ENCODE results near the gene AKAP6.
A peak's percentile ranks its signal among the peaks of the same experiment; 100 is the strongest.

The AKAP6 gene

GRCh38 chr14:32744811-32745445, 415.8 kb downstream of the AKAP6 start:
- H3K36me3 ChIP-seq (replicated peaks) = no peaks in the 10 kb centered on the region
- no peak overlapping the region for H3K27ac ChIP-seq
- H3K4me3 ChIP-seq (ENCODE audit: low read depth, low read length) = no peak overlapping the region
- in situ Hi-C loops (cut with HindIII; ENCODE audit: low pct_ligation_motif_present, low sequenced_read_pairs) = no loop called here
- TF ChIP-seq, protein P1, sequence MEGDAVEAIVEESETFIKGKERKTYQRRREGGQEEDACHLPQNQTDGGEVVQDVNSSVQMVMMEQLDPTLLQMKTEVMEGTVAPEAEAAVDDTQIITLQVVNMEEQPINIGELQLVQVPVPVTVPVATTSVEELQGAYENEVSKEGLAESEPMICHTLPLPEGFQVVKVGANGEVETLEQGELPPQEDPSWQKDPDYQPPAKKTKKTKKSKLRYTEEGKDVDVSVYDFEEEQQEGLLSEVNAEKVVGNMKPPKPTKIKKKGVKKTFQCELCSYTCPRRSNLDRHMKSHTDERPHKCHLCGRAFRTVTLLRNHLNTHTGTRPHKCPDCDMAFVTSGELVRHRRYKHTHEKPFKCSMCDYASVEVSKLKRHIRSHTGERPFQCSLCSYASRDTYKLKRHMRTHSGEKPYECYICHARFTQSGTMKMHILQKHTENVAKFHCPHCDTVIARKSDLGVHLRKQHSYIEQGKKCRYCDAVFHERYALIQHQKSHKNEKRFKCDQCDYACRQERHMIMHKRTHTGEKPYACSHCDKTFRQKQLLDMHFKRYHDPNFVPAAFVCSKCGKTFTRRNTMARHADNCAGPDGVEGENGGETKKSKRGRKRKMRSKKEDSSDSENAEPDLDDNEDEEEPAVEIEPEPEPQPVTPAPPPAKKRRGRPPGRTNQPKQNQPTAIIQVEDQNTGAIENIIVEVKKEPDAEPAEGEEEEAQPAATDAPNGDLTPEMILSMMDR (IDR thresholded peaks at IDR 0.05; ENCODE audit: low read depth, low read length, missing control alignments) = no peak
- no peaks in the 10 kb centered on the region for H3K27me3 ChIP-seq (replicated peaks)
- no peak for DNase-seq

DNA sequence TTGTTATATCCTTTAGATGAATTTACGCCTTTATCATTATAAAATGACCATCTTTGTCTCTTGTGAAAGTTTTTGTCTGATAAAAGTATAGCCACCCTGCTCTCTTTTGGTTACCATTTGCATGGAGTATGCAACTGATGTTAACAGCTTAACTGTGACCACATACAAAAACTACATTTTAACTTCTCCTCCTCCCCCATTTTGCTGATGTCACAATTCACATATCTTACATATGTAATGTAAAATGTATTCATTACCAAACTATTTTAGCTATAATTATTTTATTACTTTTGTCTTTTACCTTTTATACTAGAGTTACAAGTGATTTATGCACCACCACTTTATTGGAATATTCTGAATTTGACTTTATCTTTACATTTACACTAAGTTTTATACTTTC, 425.1 kb downstream of the AKAP6 start:
- Histone ChIP-seq H3K27me3 (replicated peaks) (no peaks in the 10 kb centered on the region), H3K4me3 (ENCODE audit: low read depth, low read length) (no peak overlapping the region), H3K27ac (no peak overlapping the region), H3K36me3 (replicated peaks) (no peaks in the 10 kb centered on the region)
- in situ Hi-C loops (cut with HindIII; ENCODE audit: low pct_ligation_motif_present, low sequenced_read_pairs) = no loop called here
- TF ChIP-seq, protein P1 (IDR thresholded peaks at IDR 0.05; ENCODE audit: low read depth, low read length, missing control alignments) = no peak
- no peak for DNase-seq

- in situ Hi-C loops (cut with HindIII; ENCODE audit: low pct_ligation_motif_present, low sequenced_read_pairs) = no loop called here
- no peaks in the 10 kb centered on the region for H3K27me3 ChIP-seq (replicated peaks)
- H3K27ac ChIP-seq = no peak overlapping the region
- no peak for DNase-seq
- no peaks in the 10 kb centered on the region for H3K36me3 ChIP-seq (replicated peaks)
- H3K4me3 ChIP-seq (ENCODE audit: low read depth, low read length) = no peak overlapping the region
- TF ChIP-seq, protein P1 (IDR thresholded peaks at IDR 0.05; ENCODE audit: low read depth, low read length, missing control alignments) = no peak
Measured at GRCh38 chr14:32756173-32756572, 427.1 kb downstream of the AKAP6 start.

- in situ Hi-C loops (cut with HindIII; ENCODE audit: low pct_ligation_motif_present, low sequenced_read_pairs) = no loop called here
- Histone ChIP-seq H3K27ac (no peak overlapping the region), H3K4me3 (ENCODE audit: low read depth, low read length) (no peak overlapping the region), H3K27me3 (replicated peaks) (no peaks in the 10 kb centered on the region), H3K36me3 (replicated peaks) (no peaks in the 10 kb centered on the region)
- TF ChIP-seq, protein P1 (IDR thresholded peaks at IDR 0.05; ENCODE audit: low read depth, low read length, missing control alignments) = no peak
- DNase-seq = no peak
Measured at GRCh38 chr14:32756775-32757174, 427.7 kb downstream of the AKAP6 start.

GRCh38 chr14:32757568-32757967, 428.5 kb downstream of the AKAP6 start:
- TF ChIP-seq, protein P1 (IDR thresholded peaks at IDR 0.05; ENCODE audit: low read depth, low read length, missing control alignments) = no peak
- Histone ChIP-seq H3K36me3 (replicated peaks) (no peaks in the 10 kb centered on the region), H3K4me3 (ENCODE audit: low read depth, low read length) (no peak overlapping the region), H3K27ac (no peak overlapping the region), H3K27me3 (replicated peaks) (no peaks in the 10 kb centered on the region)
- no peak for DNase-seq
- in situ Hi-C loops (cut with HindIII; ENCODE audit: low pct_ligation_motif_present, low sequenced_read_pairs) = no loop called here

DNA sequence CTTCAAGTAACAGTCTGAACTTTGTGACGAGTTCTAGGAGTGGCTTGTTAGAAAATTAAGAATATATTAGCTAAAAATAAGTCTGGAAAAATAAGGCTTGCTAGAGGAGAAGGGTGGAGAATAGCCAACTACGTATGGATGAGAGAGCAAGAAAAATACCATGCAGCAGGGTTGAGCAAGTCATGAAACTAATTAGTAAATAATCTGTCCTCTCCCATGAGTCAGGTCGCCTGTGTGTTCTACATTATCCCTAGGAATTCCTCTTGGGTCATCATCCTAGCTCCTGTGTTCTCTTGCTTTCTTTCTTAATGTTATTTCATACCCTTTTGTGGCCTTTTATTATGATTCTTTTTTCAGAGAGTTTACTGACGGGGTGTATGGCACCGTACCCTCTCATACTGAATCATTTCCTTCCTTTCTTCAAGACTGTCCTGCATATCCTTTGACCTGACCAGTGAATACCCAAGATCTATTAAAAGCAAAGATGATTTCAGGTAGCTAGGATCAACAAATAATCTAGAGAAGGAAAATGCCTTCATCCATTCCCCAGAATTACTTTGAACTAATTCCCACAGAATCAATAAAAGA, 432.4 kb downstream of the AKAP6 start:
- Histone ChIP-seq H3K27me3 (replicated peaks) (no peaks in the 10 kb centered on the region), H3K27ac (peak overlapping the region; percentile 59), H3K36me3 (replicated peaks) (no peaks in the 10 kb centered on the region), H3K4me3 (ENCODE audit: low read depth, low read length) (no peak overlapping the region)
- peak; percentile 63 for DNase-seq
- in situ Hi-C loops (cut with HindIII; ENCODE audit: low pct_ligation_motif_present, low sequenced_read_pairs) = no loop called here
- TF ChIP-seq, protein P1 (IDR thresholded peaks at IDR 0.05; ENCODE audit: low read depth, low read length, missing control alignments) = no peak
